Adipocyte (in vitro differentiated cells): ENCODE results near the gene ECEL1.

ENCODE experiments used
- DNase-seq: peaks from one replicate; pipeline ENCODE4 v3.0.0-alpha.2; 2015; ENCODE audit warnings: low read depth
- H3K27me3 ChIP-seq: replicated peaks from 2 replicates; pipeline ENCODE4 v1.7.0; 2013; ENCODE audit warnings: mild to moderate bottlenecking, low read length, moderate library complexity; ENCODE audit not compliant: control insufficient read depth, insufficient read depth
- H3K36me3 ChIP-seq: 2 replicates; pipeline ENCODE4 v1.7.0; 2013; ENCODE audit warnings: low read length, mild to moderate bottlenecking, moderate library complexity; ENCODE audit not compliant: control insufficient read depth, insufficient read depth, severe bottlenecking
- H3K4me1 ChIP-seq: 2 replicates; pipeline ENCODE4 v1.7.0; 2013; ENCODE audit warnings: mild to moderate bottlenecking, low read length, moderate library complexity; ENCODE audit not compliant: control insufficient read depth, insufficient read depth
- H3K4me3 ChIP-seq: 2 replicates; pipeline ENCODE4 v1.7.0; 2013; ENCODE audit warnings: mild to moderate bottlenecking, low read length, moderate library complexity
- H3K9ac ChIP-seq: 2 replicates; pipeline ENCODE4 v1.7.0; 2013; ENCODE audit warnings: mild to moderate bottlenecking, low read length, moderate library complexity
- H3K9me3 ChIP-seq: 2 replicates; pipeline ENCODE4 v1.7.0; 2013; ENCODE audit warnings: mild to moderate bottlenecking, low read length, moderate library complexity; ENCODE audit not compliant: control insufficient read depth

Gene ECEL1

GRCh38 chr2:232486558-232487384 is 863 bp downstream of the ECEL1 start:
- no peak overlapping the region for H3K4me3 ChIP-seq
- no peaks in the 10 kb centered on the region for H3K36me3 ChIP-seq
- no peaks in the 10 kb centered on the region for H3K4me1 ChIP-seq
- H3K9me3 ChIP-seq: no peaks in the 10 kb centered on the region
- H3K27me3 ChIP-seq: peaks cover 56% of the 10 kb centered on the region
- H3K9ac ChIP-seq: no peak overlapping the region
- DNase-seq: no peak

- no peak overlapping the region for H3K9ac ChIP-seq
- no peaks in the 10 kb centered on the region for H3K9me3 ChIP-seq
- no peak overlapping the region for H3K4me3 ChIP-seq
- H3K27me3 ChIP-seq: peaks cover 62% of the 10 kb centered on the region
- no peaks in the 10 kb centered on the region for H3K4me1 ChIP-seq
- no peaks in the 10 kb centered on the region for H3K36me3 ChIP-seq
- DNase-seq: no peak
Observed at GRCh38 chr2:232485757-232486557, 1.7 kb downstream of the ECEL1 start.

GRCh38 chr2:232485348-232485756 is 2.3 kb downstream of the ECEL1 start:
- DNase-seq: no peak
- Histone ChIP-seq H3K9ac (no peak overlapping the region), H3K27me3 (peaks cover 66% of the 10 kb centered on the region), H3K4me3 (no peak overlapping the region), H3K4me1 (no peaks in the 10 kb centered on the region), H3K9me3 (no peaks in the 10 kb centered on the region), H3K36me3 (no peaks in the 10 kb centered on the region)

- Histone ChIP-seq H3K4me3 (no peak overlapping the region), H3K9ac (no peak overlapping the region), H3K27me3 (peaks cover 66% of the 10 kb centered on the region), H3K4me1 (no peaks in the 10 kb centered on the region), H3K36me3 (no peaks in the 10 kb centered on the region), H3K9me3 (no peaks in the 10 kb centered on the region)
- DNase-seq: no peak
Observed at GRCh38 chr2:232484628-232485347, 2.8 kb downstream of the ECEL1 start.

GRCh38 chr2:232483923-232484627 is 3.6 kb downstream of the ECEL1 start:
- no peak for DNase-seq
- Histone ChIP-seq H3K9me3 (no peaks in the 10 kb centered on the region), H3K9ac (no peak overlapping the region), H3K27me3 (peaks cover 69% of the 10 kb centered on the region), H3K4me1 (no peaks in the 10 kb centered on the region), H3K4me3 (no peak overlapping the region), H3K36me3 (no peaks in the 10 kb centered on the region)

GRCh38 chr2:232483311-232483922 is 4.2 kb downstream of the ECEL1 start:
- DNase-seq: no peak
- Histone ChIP-seq H3K4me3 (no peak overlapping the region), H3K9ac (no peak overlapping the region), H3K4me1 (no peaks in the 10 kb centered on the region), H3K27me3 (peaks cover 65% of the 10 kb centered on the region), H3K36me3 (no peaks in the 10 kb centered on the region), H3K9me3 (no peaks in the 10 kb centered on the region)

GRCh38 chr2:232482301-232483238 is 5.1 kb downstream of the ECEL1 start:
- Histone ChIP-seq H3K4me1 (no peaks in the 10 kb centered on the region), H3K4me3 (no peak overlapping the region)
- DNase-seq: no peak

GRCh38 chr2:232481322-232482140 is 6.1 kb downstream of the ECEL1 start:
- Histone ChIP-seq H3K36me3 (no peaks in the 10 kb centered on the region), H3K4me1 (no peaks in the 10 kb centered on the region), H3K27me3 (peaks cover 62% of the 10 kb centered on the region), H3K9ac (no peak overlapping the region), H3K4me3 (no peak overlapping the region), H3K9me3 (no peaks in the 10 kb centered on the region)
- DNase-seq: no peak

More at GRCh38 chr2:232482301-232483238, 5.1 kb downstream of the ECEL1 start:
- H3K36me3 ChIP-seq: no peaks in the 10 kb centered on the region
- no peaks in the 10 kb centered on the region for H3K9me3 ChIP-seq
- H3K27me3 ChIP-seq: peaks cover 62% of the 10 kb centered on the region
- no peak overlapping the region for H3K9ac ChIP-seq
